Endothelial cell of hepatic sinusoid (primary cell): Measurements from ENCODE around the gene CTBP2.

ENCODE experiments used
- in situ Hi-C: cut with HindIII; loops from 2 replicates; pipeline ENCODE4 v1.10.0; 2017; ENCODE audit warnings: low sequenced_read_pairs

The CTBP2 gene

DNA sequence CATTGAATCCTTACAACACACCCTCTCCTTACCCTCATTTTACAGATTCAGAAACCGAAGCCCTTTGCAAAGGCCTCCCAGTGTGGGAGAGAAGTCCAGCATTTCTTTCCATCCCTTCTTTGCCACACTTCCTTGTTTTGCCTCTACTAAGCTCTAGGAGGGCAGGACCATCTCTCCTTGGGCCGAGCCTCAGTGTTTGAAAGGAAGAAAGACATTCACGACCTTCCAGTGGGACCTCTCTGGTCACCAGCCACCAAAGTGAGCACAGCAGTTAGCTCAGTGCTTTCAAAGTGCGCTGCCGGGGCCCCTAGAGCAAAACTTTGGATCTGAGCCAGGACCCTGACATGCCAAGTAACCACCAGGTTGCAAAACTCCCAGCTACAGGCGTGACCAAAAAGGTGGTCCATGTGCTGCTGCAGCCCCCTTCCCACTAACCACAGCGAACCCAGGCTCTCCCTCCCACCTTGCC, 12.4 kb downstream of the CTBP2 start:
- in situ Hi-C loops: loop anchor here (10.0 kb wide), 1 partner anchor 153 kb away; no protein-coding TSS in a partner anchor

DNA sequence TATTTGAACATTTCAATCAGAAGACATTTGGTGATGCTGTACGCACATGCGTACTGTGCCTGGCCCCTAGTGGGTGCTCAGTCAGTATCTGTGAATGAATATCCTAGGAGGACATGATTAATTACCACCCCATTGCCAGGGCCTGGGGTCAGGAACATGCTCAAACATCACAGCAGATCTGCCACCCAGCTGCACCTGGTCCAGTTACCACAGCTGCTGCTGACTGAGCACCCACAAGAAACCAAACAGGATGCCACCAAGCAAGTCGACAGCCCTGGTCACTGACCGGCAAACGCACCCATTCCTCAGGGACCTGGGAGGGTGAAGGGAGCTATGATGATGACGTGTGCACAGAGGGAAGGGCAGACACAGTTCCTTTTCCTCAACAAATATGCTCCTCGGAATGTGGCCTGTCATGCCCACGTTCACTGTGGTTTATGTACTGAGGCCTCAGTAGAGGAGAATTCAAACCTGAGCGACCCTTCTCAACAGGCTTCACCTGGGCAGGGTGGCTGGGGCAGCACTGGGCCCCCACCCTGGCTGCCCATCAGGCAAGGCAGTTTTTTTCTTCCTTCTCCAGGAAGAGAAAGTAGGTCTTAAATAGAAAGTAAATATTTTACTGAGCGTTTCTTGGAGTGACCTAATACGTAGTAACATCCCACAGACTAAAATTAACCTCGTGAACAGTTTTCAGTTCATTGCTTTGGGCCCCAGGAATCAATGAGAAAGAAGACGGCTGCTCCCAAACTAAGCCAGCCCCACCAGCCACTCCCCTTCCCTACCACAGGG, 13.4 kb downstream of the CTBP2 start:
- in situ Hi-C loops: loop anchor here (10.0 kb wide), 1 partner anchor 152 kb away; no protein-coding TSS in a partner anchor

- in situ Hi-C loops: loop anchor here (10.0 kb wide), 1 partner anchor 151 kb away; no protein-coding TSS in a partner anchor
These were observed 14.7 kb downstream of the CTBP2 start for GRCh38 chr10:125145636-125146035.

- in situ Hi-C loops: loop anchor here (10.0 kb wide), 1 partner anchor 150 kb away; no protein-coding TSS in a partner anchor
These were observed 15.4 kb downstream of the CTBP2 start for GRCh38 chr10:125144693-125145623.

- in situ Hi-C loops: loop anchor here (10.0 kb wide), 1 partner anchor 149 kb away; no protein-coding TSS in a partner anchor
These were observed 16.2 kb downstream of the CTBP2 start for GRCh38 chr10:125144206-125144605.

DNA sequence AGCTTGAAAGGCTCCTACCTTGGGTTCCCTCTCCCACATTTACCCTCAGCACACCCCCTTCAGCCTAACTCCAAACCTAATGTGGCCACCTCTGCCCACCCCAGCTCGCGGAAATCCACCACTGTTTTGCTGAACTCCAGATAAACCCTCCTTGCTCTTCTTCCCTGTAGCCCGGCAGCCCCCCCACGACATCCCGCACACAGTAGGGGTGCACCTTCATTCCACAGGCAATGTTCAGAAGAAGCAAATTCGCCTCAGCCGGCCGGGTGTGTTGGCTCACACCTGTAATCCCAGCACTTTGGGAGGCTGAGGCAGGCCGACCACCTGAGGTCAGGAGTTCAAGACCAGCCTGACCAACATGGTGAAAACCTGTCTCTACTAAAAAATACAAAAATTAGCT, 17.4 kb downstream of the CTBP2 start:
- in situ Hi-C loops: loop anchor here (10.0 kb wide), 1 partner anchor 148 kb away; no protein-coding TSS in a partner anchor

- in situ Hi-C loops: loop anchor here (10.0 kb wide), 1 partner anchor 147 kb away; no protein-coding TSS in a partner anchor
These were observed 18.4 kb downstream of the CTBP2 start for GRCh38 chr10:125141860-125142484.

DNA sequence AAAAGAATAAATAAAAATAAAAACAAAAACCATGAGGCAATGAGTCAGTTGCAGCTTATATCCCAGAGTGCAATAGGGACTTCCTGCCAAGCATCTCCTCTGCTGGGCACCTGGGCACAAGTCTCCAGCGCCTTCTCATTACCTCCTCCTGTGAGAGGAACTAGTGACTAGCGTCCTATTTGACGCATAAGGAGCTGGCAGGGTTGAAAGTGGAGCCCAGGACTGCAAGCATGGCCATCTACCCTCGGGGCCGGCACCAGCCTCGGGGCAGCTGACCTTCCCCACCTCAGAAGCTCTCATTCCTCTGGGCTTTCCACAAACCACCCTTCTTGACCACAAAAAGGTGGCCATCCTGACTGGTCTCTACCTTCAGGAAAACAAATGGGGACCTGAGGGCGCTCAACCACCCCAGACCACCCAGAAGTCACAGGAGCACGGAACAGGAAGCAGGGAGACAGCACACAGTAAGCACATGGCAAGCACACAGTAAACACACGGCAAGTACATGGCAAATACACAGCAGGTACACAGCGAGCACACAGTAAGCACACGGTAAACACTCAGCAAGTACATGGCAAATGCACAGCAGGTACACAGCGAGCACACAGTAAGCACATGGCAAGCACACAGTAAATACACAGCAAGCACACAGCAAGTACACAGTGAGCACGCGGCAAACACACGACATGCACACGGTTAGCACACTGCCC, 19.1 kb downstream of the CTBP2 start:
- in situ Hi-C loops: loop anchor here (10.0 kb wide), 1 partner anchor 147 kb away; no protein-coding TSS in a partner anchor

DNA sequence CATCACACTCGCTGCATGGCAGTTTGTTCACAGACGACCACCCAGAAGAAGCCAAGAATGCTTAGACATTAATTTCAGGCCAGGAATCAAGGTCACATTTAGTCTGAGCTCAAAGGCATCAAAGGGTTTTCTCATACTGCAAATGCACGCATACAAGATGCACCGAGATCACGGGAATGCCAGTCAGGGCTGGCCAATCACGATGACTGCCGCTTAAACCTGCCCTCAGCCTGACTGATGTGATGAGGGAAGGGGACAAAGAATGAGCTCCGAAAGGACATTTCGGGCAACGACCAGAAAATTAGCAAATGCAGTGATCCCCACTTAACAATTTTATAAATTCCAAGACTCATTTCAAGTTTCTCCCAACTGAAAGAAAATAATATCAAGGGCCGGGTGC, 20.2 kb downstream of the CTBP2 start:
- in situ Hi-C loops: loop anchor here (10.0 kb wide), 1 partner anchor 145 kb away; no protein-coding TSS in a partner anchor

DNA sequence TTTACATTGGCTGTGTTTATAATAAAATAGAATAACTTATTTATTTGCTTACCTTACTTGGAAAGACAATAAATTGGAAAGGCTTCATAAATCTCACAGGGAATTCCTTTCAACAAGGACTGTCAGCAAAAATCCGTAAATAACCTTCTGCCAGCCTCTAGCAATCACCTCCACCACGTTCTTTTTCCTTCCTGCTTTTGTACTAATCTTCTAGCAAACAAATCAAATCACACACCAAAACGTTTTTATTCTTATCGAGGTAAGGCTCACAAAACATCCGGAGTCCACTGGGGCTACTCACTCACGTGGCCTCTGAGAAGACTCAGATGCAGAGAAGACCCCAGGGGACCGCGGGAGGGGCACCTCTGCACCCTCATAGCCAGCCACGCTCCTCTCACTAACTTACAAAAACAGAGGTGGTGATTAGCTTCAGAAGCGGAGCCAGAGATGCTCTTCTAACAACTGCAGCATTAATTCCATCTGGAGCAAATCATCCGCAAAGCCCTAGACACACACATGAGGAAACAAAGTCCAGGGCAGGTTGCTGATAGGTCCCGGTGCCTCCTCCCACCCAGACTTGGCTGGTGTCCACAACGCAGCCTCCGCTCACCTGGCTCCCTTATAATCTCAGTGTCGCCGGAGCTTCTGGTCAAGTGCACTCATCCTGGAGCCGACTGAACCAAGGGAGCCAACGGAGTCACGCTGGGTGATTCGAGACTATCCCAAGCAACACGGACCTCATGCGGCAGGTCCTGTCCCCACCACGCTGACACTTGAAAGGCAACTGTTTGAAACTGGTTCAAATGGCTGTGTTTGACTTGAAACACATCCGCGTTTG, 22.5 kb downstream of the CTBP2 start:
- in situ Hi-C loops: no loop called here

- in situ Hi-C loops: no loop called here
These were observed 24.3 kb downstream of the CTBP2 start for GRCh38 chr10:125136087-125136486.

DNA sequence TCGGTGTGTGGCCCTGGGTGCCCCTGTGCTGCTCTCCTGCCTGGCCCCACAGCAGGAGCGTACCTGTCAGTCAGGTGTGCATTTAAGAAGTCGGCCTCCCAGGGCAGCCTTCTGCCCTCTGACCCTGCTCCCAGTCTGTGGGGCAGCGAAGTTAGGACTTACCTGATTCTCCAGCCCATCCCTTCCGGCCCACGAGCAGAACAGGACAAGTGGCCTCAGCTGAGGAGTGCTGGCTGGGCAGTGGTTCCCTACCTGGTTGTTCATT, 24.7 kb downstream of the CTBP2 start:
- in situ Hi-C loops: no loop called here

- in situ Hi-C loops: no loop called here
These were observed 25.2 kb downstream of the CTBP2 start for GRCh38 chr10:125134916-125135770.

DNA sequence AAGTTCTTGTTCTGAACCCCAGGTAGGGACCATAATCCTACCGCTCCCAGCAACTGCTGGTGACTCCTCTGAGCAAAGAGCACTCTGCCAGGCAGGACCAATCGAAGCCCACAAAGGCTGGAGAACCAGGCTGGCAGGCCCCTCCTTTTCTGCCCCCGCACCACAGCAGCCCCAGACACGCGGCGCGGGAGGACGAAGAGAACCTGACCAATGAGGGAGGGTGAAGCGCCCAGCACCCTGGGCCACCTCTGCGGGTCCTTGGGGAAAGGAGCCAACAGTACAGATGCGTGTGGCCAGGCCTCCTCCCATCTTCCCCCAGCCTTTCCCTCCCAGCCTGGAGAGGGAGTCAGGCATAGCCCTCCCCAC, 25.9 kb downstream of the CTBP2 start:
- in situ Hi-C loops: no loop called here

DNA sequence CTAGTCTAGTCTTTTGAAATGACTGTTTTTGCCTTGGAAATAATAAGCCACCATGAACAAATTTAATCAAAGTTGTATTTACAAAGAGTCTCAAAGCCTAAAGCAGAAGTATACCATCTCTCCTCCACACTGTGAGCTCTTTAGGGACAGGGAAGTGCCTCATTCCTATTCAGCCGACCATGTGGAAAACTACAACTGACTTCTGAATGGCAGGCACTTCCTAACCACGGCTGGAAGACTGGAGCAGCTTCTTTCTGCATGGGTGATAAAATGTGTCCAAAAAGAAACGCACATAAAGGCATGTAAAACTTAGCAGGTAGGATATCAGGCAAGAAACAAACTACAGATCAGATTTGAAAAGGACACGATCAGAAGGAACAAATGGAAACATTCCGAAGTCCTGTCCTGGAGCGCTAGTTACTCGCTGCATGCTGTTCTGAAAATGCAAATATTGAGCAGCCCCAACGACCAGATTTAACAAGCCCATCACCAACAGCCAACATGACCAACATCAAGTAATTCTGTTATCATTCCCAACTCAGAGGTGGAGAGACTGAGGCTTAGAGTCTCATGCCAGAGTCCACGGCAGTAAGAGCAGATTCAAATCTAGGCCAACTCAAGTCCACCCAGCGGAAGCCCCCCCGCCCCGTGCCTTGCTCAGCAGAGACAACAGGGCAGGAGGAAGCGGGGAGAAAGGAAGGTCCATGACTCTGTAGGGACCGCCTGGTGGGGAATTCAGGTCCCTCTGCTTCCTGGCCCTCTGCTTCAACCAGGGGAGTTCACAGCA, 26.5 kb downstream of the CTBP2 start:
- in situ Hi-C loops: no loop called here

- in situ Hi-C loops: no loop called here
These were observed 28.0 kb downstream of the CTBP2 start for GRCh38 chr10:125132344-125132743.

DNA sequence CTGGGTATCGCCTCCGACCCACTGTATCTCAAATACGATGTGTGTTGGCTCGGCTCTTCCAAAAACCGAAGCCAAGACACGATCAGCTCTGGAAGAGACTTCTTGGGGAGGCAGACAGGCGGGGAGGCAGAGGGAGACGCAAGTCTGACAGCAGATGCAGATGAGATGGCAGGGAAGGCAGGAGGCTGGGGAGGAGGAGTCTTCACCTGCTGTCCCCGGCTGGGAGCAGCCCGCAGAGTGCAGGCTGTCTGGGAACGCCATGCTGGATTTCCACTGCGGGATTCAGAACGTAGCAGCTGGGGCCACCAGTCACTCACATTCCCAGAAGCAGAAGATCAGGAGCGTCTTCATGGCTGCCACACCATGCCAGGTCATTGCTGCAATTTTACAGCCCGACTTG, 29.4 kb downstream of the CTBP2 start:
- in situ Hi-C loops: no loop called here

DNA sequence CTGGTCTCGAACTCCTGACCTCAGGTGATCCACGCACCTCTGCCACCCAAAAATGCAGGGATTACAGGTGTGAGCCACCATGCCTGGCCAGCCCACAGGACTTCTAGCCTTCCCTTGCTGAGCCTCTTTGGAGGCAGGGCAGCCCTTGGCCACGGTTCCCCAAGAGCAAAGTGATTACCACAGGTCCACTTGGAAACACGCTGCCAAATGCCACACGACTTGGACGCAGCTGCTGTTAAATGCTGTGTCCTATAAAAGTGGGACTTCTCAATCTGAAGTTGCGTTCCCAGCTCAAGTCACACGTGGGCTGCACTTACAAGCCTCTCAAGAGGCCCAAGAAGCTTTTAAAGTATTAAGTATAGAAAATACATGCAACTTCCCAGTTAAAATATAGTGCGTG, 30.1 kb downstream of the CTBP2 start:
- in situ Hi-C loops: no loop called here
